Activated CD8-positive, alpha-beta memory T cell treated with anti-CD3 and anti-CD28 coated beads for 48 hours (primary cell): Measurements from ENCODE around the gene GRWD1.

Experiments used
- DNase-seq, 3 experiments: peaks; one replicate each; pipeline ENCODE4 v3.0.0-alpha.2; 2020; ENCODE audit warnings: low read depth in 2 of 3, low spot score in 2 of 3

The GRWD1 gene

DNA sequence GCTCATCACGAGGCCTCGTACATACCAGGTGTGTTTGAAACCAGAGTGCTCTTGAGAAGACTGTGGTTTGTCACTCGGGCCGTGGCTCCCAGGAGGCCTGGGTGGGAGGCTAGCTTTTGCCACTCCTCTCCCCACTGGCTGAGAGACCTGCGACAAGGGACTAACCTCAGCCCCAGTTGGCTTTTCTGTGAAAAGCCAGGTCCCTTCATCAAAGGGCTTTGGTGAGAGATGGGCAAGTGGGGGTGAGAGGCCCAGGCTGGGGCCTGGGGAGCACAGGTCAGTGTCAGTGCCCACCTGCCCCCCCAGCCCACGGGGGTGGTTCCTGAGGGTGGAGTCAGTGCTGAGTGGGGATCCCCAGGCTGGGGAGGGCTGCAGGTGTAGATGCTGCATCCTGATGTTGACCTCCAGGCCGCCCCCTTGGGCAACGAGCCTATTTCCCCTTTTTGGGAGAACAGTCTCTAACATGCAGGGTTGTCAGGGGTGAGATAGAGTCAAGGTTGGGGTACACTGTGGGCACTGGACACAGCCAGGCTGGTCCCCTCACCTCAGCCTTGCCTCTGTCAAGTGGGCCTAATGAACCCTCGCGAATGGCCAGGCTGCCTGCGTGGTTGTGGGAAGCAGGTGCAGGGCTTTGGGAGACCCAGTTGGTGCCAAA lies 10.3 kb downstream of the GRWD1 start:
- no peak for DNase-seq

DNA sequence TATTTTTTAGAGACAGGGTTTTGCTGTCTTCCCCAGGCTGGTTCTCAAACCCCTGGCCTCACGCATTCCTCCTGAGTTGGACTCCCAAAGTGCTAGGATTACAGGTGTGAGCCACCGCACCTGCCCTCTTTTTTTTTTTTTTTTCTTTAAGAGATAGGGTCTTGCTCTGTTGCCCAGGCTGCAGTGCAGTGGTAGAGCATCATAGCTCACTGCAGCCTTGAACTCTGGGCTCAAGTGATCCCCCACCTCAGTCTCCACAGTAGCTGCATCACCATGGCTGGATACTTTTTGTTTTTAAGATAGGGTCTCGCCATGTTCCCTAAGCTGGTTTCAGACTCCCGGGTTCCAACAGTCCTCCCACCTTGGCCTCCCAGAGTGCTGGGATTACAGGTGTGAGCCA lies 11.1 kb downstream of the GRWD1 start:
- no peak for DNase-seq

DNA sequence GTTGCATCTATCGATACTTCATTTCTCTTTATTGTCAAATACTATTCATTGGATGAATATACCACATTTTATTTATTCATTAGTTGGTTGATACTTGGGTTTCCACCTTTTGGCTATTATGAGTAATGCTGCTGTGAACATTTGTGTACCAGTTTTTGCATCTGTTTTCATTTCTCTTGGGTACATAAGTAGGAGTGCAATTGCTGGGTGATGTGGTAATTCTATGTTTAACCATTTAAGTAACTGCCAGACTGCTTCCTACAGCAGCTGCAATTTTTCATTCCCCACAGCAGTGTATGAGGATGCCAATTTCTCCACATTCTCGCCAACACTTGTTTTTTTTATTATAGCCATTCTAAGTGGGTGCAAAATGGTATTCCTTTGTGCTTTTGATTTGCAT lies 12.2 kb downstream of the GRWD1 start:
- no peak for DNase-seq

DNA sequence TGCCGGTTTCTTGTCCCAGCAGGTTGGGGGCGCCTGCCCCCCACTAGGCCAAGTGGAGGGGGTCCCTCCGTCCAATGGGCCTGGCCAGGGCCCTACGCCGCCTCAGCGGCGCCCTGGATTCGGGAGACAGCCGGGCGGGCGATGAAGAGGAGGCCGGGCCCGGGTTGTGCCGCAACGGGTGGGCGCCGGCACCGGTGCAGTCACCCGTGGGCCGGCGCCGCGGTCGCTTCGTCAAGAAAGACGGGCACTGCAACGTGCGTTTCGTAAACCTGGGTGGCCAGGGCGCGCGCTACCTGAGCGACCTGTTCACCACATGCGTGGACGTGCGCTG lies 15.8 kb downstream of the GRWD1 start:
- DNase-seq: no peak

DNA sequence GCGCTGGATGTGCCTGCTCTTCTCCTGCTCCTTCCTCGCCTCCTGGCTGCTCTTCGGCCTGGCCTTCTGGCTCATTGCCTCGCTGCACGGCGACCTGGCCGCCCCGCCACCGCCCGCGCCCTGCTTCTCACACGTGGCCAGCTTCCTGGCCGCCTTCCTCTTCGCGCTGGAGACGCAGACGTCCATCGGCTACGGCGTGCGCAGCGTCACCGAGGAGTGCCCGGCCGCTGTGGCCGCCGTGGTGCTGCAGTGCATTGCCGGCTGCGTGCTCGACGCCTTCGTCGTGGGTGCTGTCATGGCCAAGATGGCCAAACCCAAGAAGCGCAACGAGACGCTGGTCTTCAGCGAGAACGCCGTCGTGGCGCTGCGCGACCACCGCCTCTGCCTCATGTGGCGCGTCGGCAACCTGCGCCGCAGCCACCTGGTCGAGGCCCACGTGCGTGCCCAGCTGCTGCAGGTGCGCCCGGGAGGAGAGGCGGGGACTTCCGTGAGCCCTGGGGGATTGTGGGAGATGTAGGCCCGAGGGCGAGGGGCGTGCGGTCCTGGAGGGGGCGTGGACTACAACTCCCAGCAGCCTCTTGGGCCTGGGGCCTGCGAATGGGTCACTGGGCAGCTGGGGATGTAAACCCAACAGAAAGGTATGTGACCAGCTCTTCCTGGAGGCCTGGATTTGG lies 16.3 kb downstream of the GRWD1 start:
- no peak for DNase-seq

DNA sequence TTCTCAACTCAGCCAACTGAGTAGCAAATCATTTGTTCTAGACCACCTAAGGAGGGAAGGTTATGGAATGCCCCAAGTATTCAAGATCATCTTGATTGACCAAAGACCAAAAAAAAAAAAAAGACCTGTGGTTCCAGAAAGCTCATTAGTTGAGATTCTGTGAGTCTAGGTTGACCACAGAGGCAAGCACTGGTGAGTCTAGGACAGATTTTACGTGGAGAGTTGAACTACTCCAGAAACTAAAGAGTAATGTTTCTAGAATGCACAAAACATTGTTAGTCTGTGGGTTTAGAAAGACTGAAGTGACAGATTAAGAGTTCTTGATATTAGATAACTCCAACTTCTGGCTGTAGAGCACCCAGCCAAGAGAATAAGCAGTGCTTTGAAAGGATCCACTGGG lies 19.4 kb downstream of the GRWD1 start:
- DNase-seq: no peak

DNA sequence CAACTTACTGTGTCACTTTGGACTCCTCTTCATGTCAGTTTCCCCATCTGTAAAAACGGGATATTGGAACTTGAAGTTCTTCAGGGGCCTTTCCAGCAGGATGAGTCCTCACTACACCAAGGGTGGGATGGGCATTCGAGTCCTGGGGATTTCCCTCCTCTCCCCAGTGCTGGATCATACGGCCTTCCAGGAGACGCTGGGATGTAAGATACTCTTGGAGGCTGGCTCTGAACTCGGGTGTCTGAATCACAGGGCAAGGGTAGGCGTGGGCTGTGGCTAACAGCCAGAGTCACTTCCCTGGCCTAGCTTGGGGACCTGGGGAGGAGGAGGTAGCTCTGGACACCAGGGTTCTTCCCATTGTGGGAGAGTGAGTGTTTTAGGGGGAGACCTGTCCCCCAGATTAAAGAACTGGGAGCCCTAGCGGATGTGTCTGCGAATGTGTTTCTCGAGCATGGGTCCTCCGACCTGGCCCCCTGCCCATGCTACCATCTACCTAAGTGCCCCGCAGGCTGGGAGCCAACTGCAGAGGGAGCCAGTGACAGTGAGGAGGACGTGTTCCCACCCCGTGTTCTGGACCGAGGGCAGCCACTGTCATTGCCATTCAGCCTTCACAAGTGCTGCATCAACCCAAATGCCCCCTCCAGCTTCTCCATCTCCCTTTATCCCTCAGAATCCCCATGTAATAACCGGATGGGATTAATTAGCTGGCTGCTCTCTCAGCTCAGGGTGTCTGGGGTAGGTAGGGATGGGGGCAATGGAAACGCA lies 21.0 kb downstream of the GRWD1 start:
- DNase-seq: no peak

DNA sequence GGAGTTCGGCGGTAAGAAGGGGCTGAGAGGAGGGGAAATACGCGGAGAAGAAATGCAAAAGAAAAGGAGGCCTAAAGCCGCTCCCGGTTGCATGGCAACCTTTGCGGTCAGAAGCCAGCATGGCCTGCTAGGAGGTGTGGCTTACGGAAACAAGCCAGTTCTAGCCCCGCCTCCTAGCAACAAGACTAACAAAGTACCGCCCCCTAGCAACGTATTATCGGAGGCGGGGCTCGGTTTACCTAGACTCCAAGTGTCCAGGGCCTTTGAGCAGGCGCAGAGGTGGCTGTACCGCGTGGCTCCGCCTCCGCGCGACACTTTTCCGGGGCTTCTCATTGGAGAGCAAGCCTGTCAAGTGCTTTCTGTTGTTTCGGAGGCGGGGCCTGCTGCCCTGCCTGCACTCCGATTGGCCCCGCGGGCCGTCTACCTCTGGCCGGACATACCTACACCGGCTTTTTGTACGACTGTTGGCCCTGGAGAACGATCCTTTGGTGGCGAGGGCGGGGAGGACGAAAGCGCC lies 23.0 kb downstream of the GRWD1 start:
- DNase-seq: peak; percentile 84 to 98 (median 94)

DNA sequence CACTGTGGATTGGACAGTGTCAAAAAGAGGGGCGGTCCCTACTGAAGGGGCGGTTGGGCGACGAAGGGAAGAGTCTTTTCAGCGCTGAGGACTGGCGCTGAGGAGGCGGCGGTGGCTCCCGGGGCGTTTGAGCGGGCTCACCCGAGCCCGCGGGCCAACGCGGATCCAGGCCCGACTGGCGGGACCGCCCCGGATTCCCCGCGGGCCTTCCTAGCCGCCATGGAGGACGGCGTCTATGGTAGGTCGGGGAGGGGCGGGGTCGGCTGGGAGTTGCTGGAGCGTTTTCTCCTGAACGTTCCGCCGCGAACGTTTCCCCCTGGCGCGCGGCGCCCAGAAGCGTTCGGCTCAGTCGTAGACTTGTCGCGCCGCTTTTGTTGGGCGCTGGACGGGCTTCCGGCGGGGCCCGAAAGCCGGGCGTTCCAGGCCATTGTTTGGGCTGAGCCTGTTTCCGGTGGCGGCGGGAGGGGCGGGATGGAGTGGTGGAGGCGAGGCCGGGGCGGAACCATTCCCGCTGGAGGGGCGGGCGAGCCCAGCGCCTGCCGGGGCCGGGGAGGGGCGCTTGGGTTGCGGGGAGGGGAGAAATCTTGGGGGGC lies 23.6 kb downstream of the GRWD1 start, which contains the start of gene CYTH2:
TSS of gene CYTH2 (plus strand) at position 81 of the 593 bp plus-strand sequence. CDS start at position 220, 139 bp downstream.
- DNase-seq: peak in 2 of 3 experiments; percentile 54 to 58

DNA sequence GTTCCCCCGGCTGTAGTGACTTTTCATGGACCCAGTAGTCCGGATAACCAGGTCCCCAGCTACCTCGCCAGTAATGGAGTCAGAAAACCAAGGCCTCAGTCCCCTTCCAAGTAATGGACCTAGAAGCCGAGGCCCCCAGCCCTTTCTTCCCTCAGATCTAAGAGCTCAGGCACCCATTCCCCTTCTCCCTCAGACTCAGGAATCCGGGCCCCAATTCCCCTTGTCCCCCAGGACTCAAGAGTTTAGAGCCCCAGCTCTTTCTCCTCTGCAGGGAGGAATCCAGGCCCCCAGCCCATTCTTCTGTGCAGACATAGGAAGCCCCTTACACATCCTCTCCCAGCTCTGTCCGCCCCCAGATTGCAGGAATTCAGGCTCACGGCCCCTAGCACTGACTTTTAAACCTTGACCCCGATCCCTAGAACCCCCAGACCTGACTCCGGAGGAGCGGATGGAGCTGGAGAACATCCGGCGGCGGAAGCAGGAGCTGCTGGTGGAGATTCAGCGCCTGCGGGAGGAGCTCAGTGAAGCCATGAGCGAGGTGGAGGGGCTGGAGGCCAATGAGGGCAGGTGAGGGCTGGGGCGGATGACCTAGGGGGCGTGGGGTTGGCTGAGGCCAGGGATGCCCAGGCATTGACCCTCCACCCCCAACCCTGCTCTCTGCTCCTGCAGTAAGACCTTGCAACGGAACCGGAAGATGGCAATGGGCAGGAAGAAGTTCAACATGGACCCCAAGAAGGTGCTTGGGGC lies 24.3 kb downstream of the GRWD1 start:
- DNase-seq: no peak

DNA sequence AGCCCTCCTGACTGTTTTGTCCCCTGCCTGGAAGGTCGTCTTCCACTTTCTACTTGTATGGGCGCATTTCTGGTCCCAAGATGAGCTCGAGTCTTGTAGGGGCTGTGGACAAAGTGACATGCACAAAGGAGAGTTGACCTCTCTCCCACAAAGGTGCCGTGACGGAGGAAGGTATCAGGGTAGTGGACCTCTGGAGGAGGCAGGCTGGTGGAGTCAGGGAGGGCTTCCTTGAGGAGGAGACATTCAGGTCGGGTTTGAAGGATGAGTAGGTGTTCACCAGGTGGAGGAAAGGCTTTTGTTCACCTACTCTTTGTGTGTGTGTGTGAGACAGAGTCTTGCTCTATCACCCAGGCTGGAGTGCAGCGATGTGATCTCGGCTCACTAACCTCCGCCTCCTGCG lies 25.1 kb downstream of the GRWD1 start:
- no peak for DNase-seq

DNA sequence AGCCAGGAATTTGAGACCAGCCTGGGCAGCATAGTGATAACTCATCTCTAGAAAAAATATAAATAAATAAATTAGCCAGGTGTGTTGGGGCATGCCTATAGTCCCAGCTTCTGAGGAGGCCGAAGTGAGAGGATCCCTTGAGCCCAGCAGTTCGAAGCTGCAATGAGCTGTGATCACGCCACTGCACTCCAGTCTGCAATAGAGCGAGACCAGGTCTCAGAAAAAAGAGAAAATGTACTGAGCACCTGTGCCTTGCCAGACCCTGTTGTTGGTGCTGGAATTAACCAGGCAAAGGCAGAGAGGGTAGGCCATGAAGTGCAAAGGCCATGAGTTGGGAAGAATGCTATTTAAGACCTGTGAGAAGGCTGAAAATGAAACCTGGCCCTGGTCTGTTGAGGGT lies 26.1 kb downstream of the GRWD1 start:
- DNase-seq: no peak

DNA sequence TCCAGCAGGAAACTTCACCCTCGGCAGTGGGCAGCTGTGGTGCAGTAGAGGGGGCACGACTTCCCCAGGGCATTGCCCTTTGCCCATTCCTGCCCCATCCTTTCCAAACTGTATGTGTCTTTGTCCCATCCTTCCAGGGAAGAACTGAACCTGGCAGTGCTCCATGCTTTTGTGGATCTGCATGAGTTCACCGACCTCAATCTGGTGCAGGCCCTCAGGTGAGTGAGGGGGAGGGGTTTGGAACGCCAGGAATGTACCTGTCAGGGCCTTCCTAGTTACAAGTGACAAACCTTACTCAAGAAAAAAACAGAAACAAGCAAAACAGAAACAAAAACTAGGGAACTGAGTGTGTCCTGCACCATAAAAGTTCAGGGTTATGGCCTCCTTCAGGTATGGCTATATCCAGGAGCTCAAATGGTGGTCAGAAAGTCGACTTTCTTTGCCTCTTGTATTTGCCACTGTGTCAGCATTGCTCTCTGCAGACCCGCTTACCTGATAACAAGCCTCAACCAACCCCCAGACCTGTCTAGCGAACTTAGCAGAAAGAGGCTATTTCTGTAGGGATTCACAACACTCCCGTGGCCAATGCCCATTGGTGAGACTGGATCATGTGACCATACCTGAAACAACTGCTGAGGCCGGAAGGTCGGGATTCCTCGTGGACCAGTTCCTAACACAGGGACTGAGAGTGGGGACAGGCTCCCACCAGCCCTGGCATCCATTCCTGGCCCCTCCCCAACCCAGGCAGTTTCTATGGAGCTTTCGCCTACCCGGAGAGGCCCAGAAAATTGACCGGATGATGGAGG lies 27.6 kb downstream of the GRWD1 start:
- DNase-seq: no peak

DNA sequence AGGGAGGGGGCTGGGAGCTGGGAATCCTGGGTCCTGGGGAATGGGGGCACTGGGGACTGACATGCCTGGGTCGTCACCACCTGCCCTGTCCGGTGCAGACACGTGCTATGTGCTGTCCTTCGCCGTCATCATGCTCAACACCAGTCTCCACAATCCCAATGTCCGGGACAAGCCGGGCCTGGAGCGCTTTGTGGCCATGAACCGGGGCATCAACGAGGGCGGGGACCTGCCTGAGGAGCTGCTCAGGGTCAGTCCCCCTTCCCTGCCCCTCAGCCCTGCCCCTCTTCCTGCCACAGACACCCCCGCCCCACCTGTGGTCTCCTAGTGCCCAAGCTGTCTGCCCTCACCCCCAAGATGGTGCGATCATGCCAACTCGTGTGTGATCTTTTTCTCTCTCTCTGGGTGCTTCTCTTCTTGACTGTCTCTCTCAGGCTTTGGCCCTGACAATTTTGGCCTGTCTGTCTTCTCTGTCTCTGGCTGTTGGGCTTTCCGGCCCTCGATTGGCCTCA lies 28.4 kb downstream of the GRWD1 start:
- DNase-seq: no peak

DNA sequence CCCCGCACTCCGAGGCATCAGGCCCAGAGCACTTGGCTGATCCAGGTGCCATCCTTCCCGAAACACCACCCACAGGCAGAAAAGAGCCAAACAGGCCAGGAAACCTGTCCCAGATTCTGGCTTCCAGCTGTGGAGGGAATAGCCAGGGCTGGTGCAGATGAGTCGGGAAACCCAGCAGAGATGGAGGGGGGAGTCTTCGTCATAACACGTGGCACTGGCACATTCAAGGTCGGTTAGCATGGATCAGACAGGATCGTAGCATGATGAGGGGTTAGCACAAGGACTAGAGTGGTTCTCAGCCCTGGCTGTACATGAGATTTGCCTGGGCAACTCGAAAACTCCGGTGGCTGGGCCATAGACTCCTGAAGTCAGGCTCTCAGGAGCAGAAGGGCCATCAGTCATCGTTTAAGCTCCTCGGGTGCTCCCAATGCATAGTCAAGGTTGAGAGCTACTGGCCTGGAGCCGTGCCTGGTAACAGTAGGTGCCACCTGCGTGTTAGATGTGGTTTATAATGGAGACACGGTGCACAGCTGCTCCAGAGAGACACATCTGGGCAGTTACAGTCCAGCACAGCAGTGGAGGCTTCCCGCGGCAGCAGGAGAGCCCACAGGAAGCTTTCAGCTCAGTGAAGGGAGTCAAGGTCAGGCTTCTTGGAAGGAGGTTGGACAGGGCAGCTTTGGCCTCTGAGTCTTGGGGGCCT lies 29.7 kb downstream of the GRWD1 start:
- DNase-seq: no peak

DNA sequence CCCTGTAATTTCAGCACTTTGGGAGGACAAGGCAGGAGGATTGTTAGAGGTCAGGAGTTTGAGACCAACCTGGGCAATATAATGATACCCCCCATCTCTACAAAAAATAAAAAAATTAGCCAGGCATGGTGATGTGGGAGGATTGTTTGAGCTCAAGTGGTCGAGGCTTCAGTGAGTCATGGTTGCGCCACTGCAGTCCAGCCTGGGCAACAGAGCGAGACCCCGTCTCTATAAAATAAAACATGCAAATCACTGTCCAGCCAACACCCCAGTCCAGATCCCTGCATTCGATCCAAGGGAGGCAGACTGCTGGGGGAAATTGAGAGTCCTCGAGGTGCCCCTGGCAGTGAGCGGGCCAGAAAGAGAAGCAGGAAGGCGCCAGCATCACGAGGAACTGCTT lies 30.4 kb downstream of the GRWD1 start:
- no peak for DNase-seq

DNA sequence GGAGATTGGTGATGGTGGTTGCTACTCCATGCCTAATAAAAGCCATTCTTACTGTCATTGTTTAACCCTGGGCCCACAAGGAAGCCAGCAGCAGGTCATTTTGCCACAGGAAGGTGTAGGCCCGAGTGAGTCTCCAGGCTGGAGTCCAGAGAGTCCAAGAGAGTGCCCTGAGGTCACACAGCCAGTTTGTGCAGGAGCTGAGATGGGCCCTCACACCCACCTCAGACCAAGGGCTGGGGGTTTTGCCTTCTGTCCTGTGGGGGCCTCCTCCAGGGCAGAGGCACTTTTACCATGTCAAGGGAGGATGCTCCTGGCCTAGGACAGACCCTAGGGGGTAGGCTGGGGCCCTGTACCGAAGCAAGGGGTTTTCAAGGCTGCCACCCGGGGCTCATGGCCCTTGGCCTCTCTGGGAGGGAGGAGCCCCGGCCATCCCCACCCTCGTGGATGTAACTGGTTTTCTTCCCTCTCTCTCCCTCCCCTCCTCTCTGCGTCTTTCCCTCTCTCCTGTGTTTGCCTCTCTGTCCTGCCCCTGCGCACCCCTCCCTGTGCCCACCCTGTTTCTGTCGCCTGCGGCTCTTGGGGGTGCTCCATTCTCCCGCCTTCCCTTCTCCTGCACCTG lies 31.4 kb downstream of the GRWD1 start:
- DNase-seq: no peak

DNA sequence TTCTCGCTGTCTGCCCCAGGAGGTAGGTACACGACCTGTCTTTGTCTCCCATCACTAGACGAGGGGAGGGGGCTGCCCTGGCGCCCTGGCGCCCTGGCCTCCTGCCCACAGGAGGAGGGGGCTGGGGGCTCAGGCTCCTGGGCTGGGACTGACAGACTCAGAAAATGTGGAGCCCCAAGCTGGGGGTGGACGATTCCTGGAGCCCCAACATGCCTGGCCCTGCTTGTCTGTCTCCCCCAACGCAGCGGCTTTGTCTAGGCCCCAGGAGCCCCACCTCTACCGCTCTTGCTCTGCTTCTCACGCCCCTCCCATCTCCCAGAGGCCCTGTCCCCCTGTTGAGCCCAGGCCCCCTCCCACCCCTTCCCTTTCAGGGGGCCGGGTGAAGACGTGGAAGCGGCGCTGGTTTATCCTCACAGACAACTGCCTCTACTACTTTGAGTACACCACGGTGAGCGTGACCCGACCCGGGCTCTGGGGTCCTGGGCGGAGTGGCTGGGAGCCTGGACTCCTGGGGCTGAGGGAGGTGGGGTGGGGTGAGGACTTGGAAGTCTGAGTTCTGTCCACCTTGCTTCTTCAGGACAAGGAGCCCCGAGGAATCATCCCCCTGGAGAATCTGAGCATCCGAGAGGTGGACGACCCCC lies 32.0 kb downstream of the GRWD1 start:
- no peak for DNase-seq
